K562 (cell line): ENCODE results near the gene GDPD2. TPM values are rescaled to one million over a fixed set of nuclear protein-coding genes. Genes with fewer than 3 reads are reported as not detected.
A peak's percentile ranks its signal among the peaks of the same experiment; 100 is the strongest.

ENCODE experiments used
- CTCF ChIP-seq, 3 experiments: IDR thresholded peaks in 2 of 3; conservative IDR thresholded peaks in 1 of 3; 2 replicates each; pipeline ENCODE4 v1.5.1; 2011 to 2012; ENCODE audit warnings: low read length in 3 of 3, mild to moderate bottlenecking in 3 of 3, control low read depth in 2 of 3, improper control_type of control experiment in 1 of 3, inconsistent platforms in 1 of 3, low read depth in 1 of 3, mixed read lengths in 1 of 3, moderate library complexity in 1 of 3; ENCODE audit not compliant: insufficient read depth in 2 of 3
- E2F5 ChIP-seq: sonication (generic); formaldehyde crosslinking; IDR thresholded peaks from 2 replicates; pipeline ENCODE4 v1.8.0; 2022; ENCODE audit warnings: mild to moderate bottlenecking, missing genetic modification reagents
- EHMT2 ChIP-seq: fragments of 450-650 bp; IDR thresholded peaks from 2 replicates; pipeline ENCODE4 v1.6.1; 2018; ENCODE audit warnings: antibody characterized with exemption
- EP400 ChIP-seq: fragments of 450-650 bp; IDR thresholded peaks from 2 replicates; pipeline ENCODE4 v1.6.1; 2017; ENCODE audit warnings: antibody characterized with exemption, mild to moderate bottlenecking, moderate library complexity
- FOXO4 ChIP-seq: fragments of 450-650 bp; formaldehyde crosslinking; IDR thresholded peaks from 2 replicates; pipeline ENCODE4 v1.4.0; 2020; ENCODE audit warnings: mild to moderate bottlenecking, moderate library complexity
- GTF2A2 ChIP-seq: IDR thresholded peaks from 2 replicates; pipeline ENCODE4 v1.6.1; 2016; ENCODE audit warnings: mild to moderate bottlenecking, missing genetic modification characterization, missing compliant biosample characterization
- HLTF ChIP-seq: fragments of 450-650 bp; IDR thresholded peaks from 2 replicates; pipeline ENCODE4 v1.6.1; 2016
- MAFK ChIP-seq: IDR thresholded peaks from 2 replicates; pipeline ENCODE4 v1.6.1; 2011; ENCODE audit warnings: low read length, improper control_type of control experiment
- MCM5 ChIP-seq: fragments of 450-650 bp; IDR thresholded peaks from 2 replicates; pipeline ENCODE4 v1.6.1; 2016; ENCODE audit warnings: low read depth
- MTA1 ChIP-seq: fragments of 450-650 bp; IDR thresholded peaks from 2 replicates; pipeline ENCODE4 v1.6.1; 2017; ENCODE audit warnings: borderline replicate concordance
- MYNN ChIP-seq, 2 experiments: sonication (generic); formaldehyde crosslinking in 1 of 2; IDR thresholded peaks; 2 replicates each; pipeline versions ENCODE4 v1.5.0 to v1.6.1; 2016 to 2020; ENCODE audit warnings: antibody characterized with exemption in 1 of 2, missing genetic modification reagents in 1 of 2
- NKRF ChIP-seq: fragments of 450-650 bp; IDR thresholded peaks from 2 replicates; pipeline ENCODE4 v1.6.1; 2016; ENCODE audit warnings: borderline replicate concordance
- NR0B1 ChIP-seq: fragments of 450-650 bp; IDR thresholded peaks from one replicate; pipeline ENCODE4 v1.6.1; 2018; ENCODE audit warnings: mild to moderate bottlenecking, moderate library complexity; ENCODE audit not compliant: partially characterized antibody
- NR4A1 ChIP-seq, 2 experiments: fragments of 250-450 bp in 1 of 2; fragments of 450-650 bp in 1 of 2; sonication (Bioruptor Pico) in 1 of 2; IDR thresholded peaks; 2 replicates each; pipeline versions ENCODE4 v1.4.0 to v1.6.1; 2016 to 2020; ENCODE audit warnings: mild to moderate bottlenecking in 2 of 2, missing compliant biosample characterization in 1 of 2, missing genetic modification characterization in 1 of 2, moderate library complexity in 1 of 2
- SMAD3 ChIP-seq: fragments of 450-650 bp; formaldehyde crosslinking; conservative IDR thresholded peaks from 2 replicates; pipeline ENCODE4 v1.4.0; 2020; ENCODE audit warnings: mild to moderate bottlenecking
- SREBF2 ChIP-seq: sonication (generic); formaldehyde crosslinking; IDR thresholded peaks from 2 replicates; pipeline ENCODE4 v1.4.0; 2020; ENCODE audit warnings: mild to moderate bottlenecking, missing genetic modification reagents
- USF2 ChIP-seq: sonication (generic); formaldehyde crosslinking; IDR thresholded peaks from 2 replicates; pipeline ENCODE4 v1.5.0; 2020; ENCODE audit warnings: missing genetic modification reagents
- WHSC1 ChIP-seq: IDR thresholded peaks from one replicate; pipeline ENCODE4 v1.6.1; 2012; ENCODE audit warnings: low read length, control low read depth, inconsistent platforms
- ZNF134 ChIP-seq: fragments of 250-450 bp; sonication (Bioruptor Pico); conservative IDR thresholded peaks from 2 replicates; pipeline ENCODE4 v1.4.0; 2020
- ZNF316 ChIP-seq: fragments of 450-650 bp; IDR thresholded peaks from 2 replicates; pipeline ENCODE4 v1.6.1; 2016
- polyA plus RNA-seq, 8 experiments: library from polyadenylated mRNA; depleted of rRNA in 4 of 8; stranded (reverse) in 5 of 8; unstranded in 3 of 8; fragments of >200 nt; fragmentation: Nextera tagmentation in 2 of 8; fragmentation: Illumina TruSeq in 1 of 8; extraction: Ambion mirVana in 2 of 8; extraction: Trizol in 1 of 8; gene quantifications; 2 replicates each; pipeline versions ENCODE4 v1.2.1 to v1.2.3, GENCODE V29; 2011 to 2014; ENCODE audit warnings: inconsistent platforms in 1 of 8, missing spikeins in 1 of 8
- total RNA-seq, 7 experiments: library from RNA; depleted of rRNA in 6 of 7; stranded (reverse); fragments of >200 nt in 6 of 7; fragmentation: Illumina TruSeq in 2 of 7; extraction: Trizol in 2 of 7; gene quantifications; 2 replicates each; pipeline versions ENCODE4 v1.2.1 to v1.2.3, GENCODE V29; 2011 to 2021; ENCODE audit warnings: low replicate concordance in 1 of 7

The GDPD2 gene
- total and polyA plus RNA-seq, 9 of the 15 experiments (the other 6 are each of a cell fraction or from before 2014, with no cell fraction given) = not detected

GRCh38 chrX:70454441-70455365 is 31.6 kb downstream of the GDPD2 start (continued):
- TF ChIP-seq E2F5 (no peak), USF2 (CRISPR knock-in tag) (no peak), NKRF (no peak), MTA1 (no peak), GTF2A2 (tag) (no peak), SREBF2 (CRISPR knock-in tag) (no peak), ZNF316 (no peak), CTCF (IDR thresholded peaks at IDR 0.05 in 2 of 3, conservative IDR thresholded peaks at IDR 0.05 in 1 of 3; ENCODE audit: insufficient read depth in 2 of 3, low read depth in 1 of 3, low read length in 3 of 3) (peak; percentile 73 to 91 (median 82)), MAFK (no peak), MCM5 (no peak), HLTF (no peak), EP400 (no peak), NR0B1 (no peak), EHMT2 (no peak), FOXO4 (CRISPR knock-in tag) (no peak), MYNN (IDR thresholded peaks at IDR 0.05) (no peak), MYNN (CRISPR knock-in tag; IDR thresholded peaks at IDR 0.05) (no peak), ZNF134 (CRISPR knock-in tag) (no peak), SMAD3 (CRISPR knock-in tag) (no peak), NR4A1 (CRISPR knock-in tag; IDR thresholded peaks at IDR 0.05) (no peak), NR4A1 (tag; IDR thresholded peaks at IDR 0.05) (no peak), WHSC1 (no peak)
